ENCODE results near the gene SORCS2. TPM values are rescaled to one million over a fixed set of nuclear protein-coding genes. Genes with fewer than 3 reads are reported as not detected.

Gene SORCS2
- total and polyA plus RNA-seq, 2 of the 4 experiments (the other 2 are of a cell fraction): 0.36 to 0.62 TPM

- Histone ChIP-seq H3K4ac (ENCODE audit: low read depth, low read length) (no peak overlapping the region), H2AK9ac (replicated peaks; ENCODE audit: low read depth, low read length, poor library complexity) (no peak overlapping the region), H3K27me3 (ENCODE audit: control insufficient read depth, insufficient read depth, low read length) (peaks cover 11% of the 10 kb centered on the region; the same call in 1 of the 2 replicates), H3K23ac (ENCODE audit: low read depth, low read length) (no peak overlapping the region), H2BK20ac (ENCODE audit: low read depth, low read length) (no peak overlapping the region), H3K9ac (ENCODE audit: low read depth, low read length) (no peak overlapping the region), H3K4me1 (ENCODE audit: control insufficient read depth, insufficient read depth, low read length) (no peaks in the 10 kb centered on the region), H3K27ac (ENCODE audit: insufficient read depth, low read length) (no peak overlapping the region), H3K4me2 (ENCODE audit: low read depth, low read length) (no peak overlapping the region), H2BK15ac (ENCODE audit: low read depth, low read length) (no peak overlapping the region), H4K5ac (ENCODE audit: low read depth, low read length) (no peak overlapping the region), H3K9me1 (ENCODE audit: insufficient read depth, low read length) (no peaks in the 10 kb centered on the region), H2BK5ac (ENCODE audit: low read depth, low read length, poor library complexity, severe bottlenecking) (no peak overlapping the region), H4K8ac (ENCODE audit: low read depth in 2 of 2, low read length in 2 of 2) (no peak overlapping the region), H3K36me3 (ENCODE audit: control insufficient read depth, insufficient read depth, low read length) (no peaks in the 10 kb centered on the region), H4K20me1 (ENCODE audit: insufficient read depth, low read length) (no peaks in the 10 kb centered on the region), H2BK120ac (ENCODE audit: low read depth, low read length) (no peak overlapping the region), H3K9me3 (ENCODE audit: control insufficient read depth, insufficient read depth, low read length) (no peaks in the 10 kb centered on the region), H3K4me3 (ENCODE audit: insufficient read depth, low read depth, low read length) (no peak overlapping the region), H3K79me1 (ENCODE audit: low read depth in 1 of 2, low read length in 2 of 2) (no peaks in the 10 kb centered on the region), H3K18ac (ENCODE audit: low read depth, low read length) (no peak overlapping the region), H3K56ac (ENCODE audit: extremely low read depth, insufficient read depth, low read length) (no peak overlapping the region), H4K91ac (ENCODE audit: insufficient read depth, low read depth, low read length) (no peak overlapping the region), H2AK5ac (ENCODE audit: low read depth, low read length) (no peak overlapping the region), H3K14ac (replicated peaks; ENCODE audit: low read depth, low read length) (no peak overlapping the region), H2AFZ (replicated peaks; ENCODE audit: low read length, poor library complexity) (no peak overlapping the region)
- no peak for ATAC-seq (ENCODE audit: low read depth)
- no TSS peak for BruUV-seq (replicated peaks)
- dilution Hi-C loops (cut with HindIII; ENCODE audit: low sequenced_read_pairs, unreplicated experiment): no loop called here
- ChIA-PET POLR2A (ENCODE audit: unreplicated experiment) (no interaction called here), CTCF (no interaction called here)
- no CpG with 5 or more reads among the region's 9 CpGs for WGBS, 2 experiments (ENCODE audit: extremely low coverage in 2 of 2, insufficient read length in 1 of 2)
- TF ChIP-seq CEBPB (IDR thresholded peaks at IDR 0.05; ENCODE audit: low read depth, low read length) (no peak), MAFK (IDR thresholded peaks at IDR 0.05; ENCODE audit: low read depth, low read length) (no peak), MAZ (IDR thresholded peaks at IDR 0.05; ENCODE audit: borderline replicate concordance, low read depth, low read length) (no peak), MXI1 (IDR thresholded peaks at IDR 0.05; ENCODE audit: borderline replicate concordance, low read depth, low read length) (no peak), SMC3 (IDR thresholded peaks at IDR 0.05; ENCODE audit: low read depth, low read length) (no peak), RAD21 (IDR thresholded peaks at IDR 0.05; ENCODE audit: low read length) (no peak), RFX5 (IDR thresholded peaks at IDR 0.05; ENCODE audit: low read depth, low read length) (no peak), ELK1 (IDR thresholded peaks at IDR 0.05; ENCODE audit: borderline replicate concordance, low read depth, low read length) (no peak)
- no peak for DNase-seq
- intact Hi-C loops (cut with micrococcal nuclease): no loop called here
- in situ Hi-C loops (cut with MboI; ENCODE audit: low sequenced_read_pairs): no loop called here
These were observed 230.5 kb downstream of the SORCS2 start for GRCh38 chr4:7422898-7423180.
